Osteocyte (in vitro differentiated cells): Measurements from ENCODE around the gene GALNTL6. TPM values are rescaled to one million over a fixed set of nuclear protein-coding genes. Genes with fewer than 3 reads are reported as not detected.

Experiments
- DNase-seq: peaks from one replicate; pipeline ENCODE4 v3.0.0; 2021; ENCODE audit warnings: mixed read lengths; ENCODE audit not compliant: unreplicated experiment; ENCODE audit errors: extremely low spot score
- H3K27ac Mint-ChIP-seq: one replicate; pipeline ENCODE4 v1.8.0; 2021; ENCODE audit warnings: mild to moderate bottlenecking, mixed read lengths; ENCODE audit not compliant: unreplicated experiment
- H3K27me3 Mint-ChIP-seq: one replicate; pipeline ENCODE4 v1.8.0; 2021; ENCODE audit warnings: mixed read lengths; ENCODE audit not compliant: unreplicated experiment
- H3K36me3 Mint-ChIP-seq: one replicate; pipeline ENCODE4 v1.8.0; 2021; ENCODE audit warnings: mixed read lengths; ENCODE audit not compliant: unreplicated experiment
- H3K4me1 Mint-ChIP-seq: one replicate; pipeline ENCODE4 v1.8.0; 2021; ENCODE audit warnings: mixed read lengths; ENCODE audit not compliant: unreplicated experiment
- H3K4me3 Mint-ChIP-seq: one replicate; pipeline ENCODE4 v1.8.0; 2021; ENCODE audit warnings: mild to moderate bottlenecking, moderate library complexity, mixed read lengths; ENCODE audit not compliant: unreplicated experiment
- H3K9me3 Mint-ChIP-seq: one replicate; pipeline ENCODE4 v1.8.0; 2021; ENCODE audit warnings: mixed read lengths; ENCODE audit not compliant: unreplicated experiment
- CTCF ChIP-seq: fragments of 200-600 bp; sonication (generic); IDR thresholded peaks from 2 replicates; pipeline ENCODE4 v1.5.0; 2021; ENCODE audit warnings: antibody characterized with exemption, mild to moderate bottlenecking, moderate library complexity
- total RNA-seq: library from RNA; stranded (reverse); gene quantifications from 2 replicates; pipeline ENCODE4 v1.2.1, GENCODE V29; 2021

Gene GALNTL6
- total RNA-seq, 1 donor from 2014 or later = not detected

GRCh38 chr4:172232966-172233365 lies 419.8 kb downstream of the GALNTL6 start:
- peak; percentile 24 for TF ChIP-seq CTCF
- Mint-ChIP-seq H3K27me3 (no peaks in the 10 kb centered on the region), H3K4me1 (no peaks in the 10 kb centered on the region), H3K36me3 (no peaks in the 10 kb centered on the region), H3K4me3 (no peak overlapping the region), H3K9me3 (no peaks in the 10 kb centered on the region), H3K27ac (no peak overlapping the region)
- no peak for DNase-seq

GRCh38 chr4:172243551-172243950 lies 430.3 kb downstream of the GALNTL6 start:
- DNase-seq = no peak
- H3K27me3 Mint-ChIP-seq = no peaks in the 10 kb centered on the region
- no peaks in the 10 kb centered on the region for H3K4me1 Mint-ChIP-seq
- H3K9me3 Mint-ChIP-seq = no peaks in the 10 kb centered on the region
- H3K36me3 Mint-ChIP-seq = no peaks in the 10 kb centered on the region
- TF ChIP-seq CTCF = no peak
- H3K4me3 Mint-ChIP-seq = no peak overlapping the region
- no peak overlapping the region for H3K27ac Mint-ChIP-seq

- no peak for DNase-seq
- Mint-ChIP-seq H3K9me3 (no peaks in the 10 kb centered on the region), H3K27ac (no peak overlapping the region), H3K36me3 (no peaks in the 10 kb centered on the region), H3K4me1 (no peaks in the 10 kb centered on the region), H3K27me3 (no peaks in the 10 kb centered on the region), H3K4me3 (no peak overlapping the region)
- no peak for TF ChIP-seq CTCF
Observed at GRCh38 chr4:172245516-172245915, 432.3 kb downstream of the GALNTL6 start.

DNA sequence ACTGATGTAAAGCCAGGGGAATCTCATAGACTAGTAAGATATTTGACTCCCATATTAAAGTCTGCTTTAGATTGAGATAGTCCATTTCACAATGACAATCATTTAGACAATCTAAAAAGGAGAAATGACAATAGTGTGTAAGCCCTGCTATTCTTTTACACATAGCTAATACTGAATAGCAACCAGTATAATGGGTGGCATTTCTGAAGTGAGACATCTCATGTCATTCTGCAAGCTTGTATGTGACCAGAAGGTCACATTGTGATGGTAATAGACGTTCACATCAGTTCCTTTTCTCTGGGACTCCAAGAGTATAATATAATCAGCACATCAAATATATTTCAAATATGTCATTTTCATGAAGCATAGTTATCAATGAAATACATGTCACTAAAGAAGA lies 440.2 kb downstream of the GALNTL6 start:
- no peaks in the 10 kb centered on the region for H3K36me3 Mint-ChIP-seq
- no peak for TF ChIP-seq CTCF
- no peak overlapping the region for H3K27ac Mint-ChIP-seq
- H3K4me3 Mint-ChIP-seq = no peak overlapping the region
- no peaks in the 10 kb centered on the region for H3K4me1 Mint-ChIP-seq
- DNase-seq = no peak
- peaks cover 8% of the 10 kb centered on the region for H3K27me3 Mint-ChIP-seq
- no peaks in the 10 kb centered on the region for H3K9me3 Mint-ChIP-seq

DNA sequence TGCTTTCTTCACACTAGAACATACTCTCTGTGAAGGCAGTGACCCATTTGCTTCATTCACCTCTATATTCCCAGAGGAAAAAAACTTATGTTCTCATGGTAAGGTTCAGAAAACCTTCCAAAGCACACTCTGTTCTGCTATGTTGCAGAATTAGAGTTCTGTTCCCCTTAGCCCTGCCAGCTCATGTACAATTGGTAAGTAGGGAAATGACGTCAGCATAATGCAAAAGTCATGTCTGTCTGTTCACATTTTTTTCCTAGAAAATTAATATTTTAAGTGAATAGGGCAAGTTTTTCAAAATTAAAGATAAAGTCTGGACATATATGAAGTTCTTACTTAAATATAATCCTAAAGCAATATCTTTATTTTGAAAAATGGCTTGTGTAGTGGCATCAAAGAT lies 443.6 kb downstream of the GALNTL6 start:
- no peak overlapping the region for H3K27ac Mint-ChIP-seq
- TF ChIP-seq CTCF = no peak
- H3K27me3 Mint-ChIP-seq = peaks cover 13% of the 10 kb centered on the region
- no peaks in the 10 kb centered on the region for H3K4me1 Mint-ChIP-seq
- H3K4me3 Mint-ChIP-seq = no peak overlapping the region
- H3K36me3 Mint-ChIP-seq = no peaks in the 10 kb centered on the region
- H3K9me3 Mint-ChIP-seq = no peaks in the 10 kb centered on the region
- DNase-seq = no peak
